Ramos (cell line): Measurements from ENCODE around the gene ICOS.

Experiments
- in situ Hi-C: fragments of 300-500 bp; cut with MboI; formaldehyde crosslinking; loops from one replicate; pipeline ENCODE4 v1.14.3; 2022; ENCODE audit warnings: low sequenced_read_pairs; ENCODE audit not compliant: unreplicated experiment

Gene ICOS, protein sequence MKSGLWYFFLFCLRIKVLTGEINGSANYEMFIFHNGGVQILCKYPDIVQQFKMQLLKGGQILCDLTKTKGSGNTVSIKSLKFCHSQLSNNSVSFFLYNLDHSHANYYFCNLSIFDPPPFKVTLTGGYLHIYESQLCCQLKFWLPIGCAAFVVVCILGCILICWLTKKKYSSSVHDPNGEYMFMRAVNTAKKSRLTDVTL

DNA sequence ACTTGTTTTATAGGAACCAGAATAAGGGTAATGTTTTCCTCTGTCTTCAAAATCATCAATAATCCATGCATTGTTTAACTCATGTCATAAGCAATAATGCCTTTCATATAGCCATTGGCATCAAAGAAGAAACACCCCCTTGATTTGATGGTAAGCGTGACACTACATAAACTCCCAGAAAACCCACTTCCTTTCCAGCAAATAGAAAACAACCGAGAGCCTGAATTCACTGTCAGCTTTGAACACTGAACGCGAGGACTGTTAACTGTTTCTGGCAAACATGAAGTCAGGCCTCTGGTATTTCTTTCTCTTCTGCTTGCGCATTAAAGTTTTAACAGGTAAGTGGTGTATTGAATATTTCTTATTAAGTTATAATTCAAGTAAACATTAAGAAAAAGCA is at the start of gene ICOS:
TSS of gene ICOS (plus strand) at position 229 of the 400 bp plus-strand sequence. CDS start at position 281, 52 bp downstream.
- in situ Hi-C loops: no loop called here

DNA sequence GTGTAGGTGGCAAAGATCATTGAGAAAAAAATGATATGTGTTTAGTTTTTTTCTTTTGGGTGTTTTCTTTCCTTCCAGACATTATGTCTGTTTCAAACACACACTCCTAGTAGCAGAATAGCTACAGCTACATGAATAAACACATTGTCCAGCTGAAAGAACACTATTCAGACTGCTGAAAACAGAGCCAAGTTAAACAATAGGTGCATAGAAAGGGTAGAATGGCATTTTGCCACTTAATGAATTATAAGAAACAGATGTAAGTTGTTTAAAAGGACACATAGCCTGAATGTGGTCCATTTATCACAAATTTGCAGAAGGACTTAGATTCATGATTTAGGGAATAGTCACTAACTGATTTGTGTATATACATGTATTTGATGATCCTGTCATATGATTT is 48.9 kb upstream of the ICOS start:
- in situ Hi-C loops: no loop called here

DNA sequence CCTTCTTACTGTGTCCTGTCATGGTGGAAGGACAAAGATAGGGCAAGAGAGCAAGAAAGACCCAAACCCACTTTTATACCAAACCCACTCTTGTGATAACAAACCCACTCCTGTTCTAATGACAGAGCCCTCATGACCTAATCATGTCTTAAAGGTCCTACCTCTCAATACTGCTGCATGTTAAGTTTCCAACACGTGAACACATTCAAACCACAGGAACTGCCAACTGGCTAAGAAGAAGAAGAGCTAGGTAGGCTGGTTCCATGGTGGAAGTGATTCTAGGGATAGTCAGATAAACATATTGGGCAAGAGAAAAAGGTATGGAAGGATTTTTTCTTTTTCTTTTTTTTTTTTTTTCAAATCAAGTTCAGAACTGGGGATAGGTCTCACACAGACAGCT is 47.0 kb upstream of the ICOS start:
- in situ Hi-C loops: no loop called here

DNA sequence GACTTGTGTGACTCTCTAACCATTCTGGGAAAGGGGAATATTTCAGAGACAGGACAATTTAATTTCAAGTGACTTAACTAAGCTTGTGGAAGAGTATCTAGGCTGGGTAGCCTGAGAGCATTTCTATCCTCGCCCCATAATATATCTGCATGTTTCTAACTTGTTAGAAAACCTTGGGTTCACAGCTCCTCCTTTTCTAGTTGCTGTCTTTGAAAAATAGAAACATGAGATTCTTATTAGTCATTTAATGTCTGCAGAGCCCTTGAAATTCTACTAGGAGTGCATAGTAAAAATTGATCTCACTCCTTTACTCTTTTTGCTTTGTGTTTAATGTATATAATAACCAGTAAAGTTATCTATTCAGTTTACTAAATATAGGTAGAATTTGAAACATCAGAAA is 46.6 kb upstream of the ICOS start:
- in situ Hi-C loops: no loop called here

DNA sequence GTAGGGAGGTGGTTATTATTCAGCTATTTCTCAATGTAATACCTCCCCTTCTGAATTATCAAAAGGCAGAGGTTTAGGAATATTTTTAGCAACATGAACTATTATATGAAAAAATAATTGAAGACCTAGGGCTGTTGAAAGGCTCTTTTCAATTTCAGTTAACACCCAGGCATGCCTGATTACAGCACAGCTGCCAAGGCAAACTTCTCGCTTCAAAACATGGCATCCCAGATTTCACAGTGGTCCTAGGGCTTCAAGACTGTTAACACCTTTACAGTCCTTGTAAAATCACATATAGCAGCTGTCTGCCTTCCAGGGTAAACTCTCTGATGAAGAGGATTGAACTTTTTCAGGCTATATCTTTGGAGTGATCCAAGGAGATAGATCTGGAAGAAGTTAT is 45.8 kb upstream of the ICOS start:
- in situ Hi-C loops: no loop called here

DNA sequence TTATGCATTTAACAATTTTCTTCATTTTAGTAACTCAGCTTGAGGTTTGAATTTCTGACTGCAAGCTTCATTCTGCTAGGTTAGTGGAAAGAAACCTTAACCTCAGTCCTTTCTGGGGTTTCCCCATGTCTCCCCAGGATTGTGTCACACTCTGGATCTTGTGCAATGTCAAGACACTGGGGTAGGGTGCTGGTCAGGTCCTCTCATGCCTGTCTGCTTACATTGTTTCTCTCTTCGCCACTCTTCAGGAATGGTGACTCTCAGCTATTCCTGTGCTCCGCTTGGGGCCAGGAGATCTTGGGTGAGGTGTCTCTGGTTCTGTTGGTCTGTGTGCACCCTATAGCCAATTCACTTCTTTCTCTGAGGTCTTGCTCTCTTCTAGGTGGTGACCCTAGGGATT is 45.1 kb upstream of the ICOS start:
- in situ Hi-C loops: no loop called here

DNA sequence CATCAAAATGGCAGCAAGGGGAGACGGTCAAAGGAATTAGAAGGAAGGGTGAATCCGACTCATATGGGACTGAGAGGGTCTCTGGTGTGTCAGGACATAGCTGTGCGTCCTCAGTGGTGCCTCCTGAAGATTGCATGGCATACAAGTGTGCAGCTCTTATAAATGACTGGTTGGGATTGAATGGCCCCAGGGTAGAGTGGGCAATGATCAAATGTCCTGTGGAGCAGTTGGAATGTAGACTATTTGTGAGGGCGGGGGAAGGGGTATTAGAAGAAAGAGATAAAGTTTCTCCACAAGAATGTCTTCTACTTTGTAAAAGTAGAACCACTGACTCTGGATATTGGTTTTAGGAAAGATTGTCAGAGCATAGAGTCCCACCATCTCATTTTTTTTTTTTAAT is 44.4 kb upstream of the ICOS start:
- in situ Hi-C loops: no loop called here

DNA sequence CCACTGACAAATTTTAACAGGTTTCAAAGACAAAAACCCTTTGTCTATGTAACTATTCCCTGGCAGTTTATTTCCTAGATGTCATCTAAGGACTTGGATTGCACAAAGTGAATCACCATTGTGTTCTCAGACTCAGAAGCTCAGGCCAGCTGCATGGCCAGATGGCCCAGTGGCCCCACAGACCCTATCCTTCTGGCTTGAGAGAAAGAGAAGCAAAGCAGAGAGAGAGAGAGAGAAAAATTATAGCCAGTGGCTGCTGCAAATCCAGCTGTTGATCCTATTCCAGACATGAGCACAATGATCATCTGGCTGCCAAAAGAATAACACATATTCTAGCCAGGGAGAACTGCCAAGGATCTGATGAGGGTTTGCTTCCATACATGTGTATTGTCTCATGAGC is 43.2 kb upstream of the ICOS start:
- in situ Hi-C loops: no loop called here

DNA sequence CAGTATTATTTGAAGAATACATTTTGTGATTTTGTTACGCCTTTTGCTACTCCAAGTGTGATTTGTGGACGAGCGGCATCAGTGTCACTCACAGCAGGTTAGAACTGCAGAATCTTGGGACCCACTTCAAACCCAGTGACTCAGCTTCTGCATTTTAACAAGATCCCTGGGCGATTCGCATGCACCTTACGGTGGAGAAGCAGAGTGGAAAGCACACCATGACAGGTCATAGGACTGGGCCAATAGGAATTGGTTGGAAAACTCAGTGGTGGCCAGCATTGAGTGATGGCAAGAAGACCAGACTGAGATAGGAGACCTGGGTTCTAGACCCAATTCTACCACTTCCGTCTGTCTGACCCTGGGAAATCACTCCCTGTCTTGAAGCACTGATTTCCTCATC is 42.7 kb upstream of the ICOS start:
- in situ Hi-C loops: no loop called here

DNA sequence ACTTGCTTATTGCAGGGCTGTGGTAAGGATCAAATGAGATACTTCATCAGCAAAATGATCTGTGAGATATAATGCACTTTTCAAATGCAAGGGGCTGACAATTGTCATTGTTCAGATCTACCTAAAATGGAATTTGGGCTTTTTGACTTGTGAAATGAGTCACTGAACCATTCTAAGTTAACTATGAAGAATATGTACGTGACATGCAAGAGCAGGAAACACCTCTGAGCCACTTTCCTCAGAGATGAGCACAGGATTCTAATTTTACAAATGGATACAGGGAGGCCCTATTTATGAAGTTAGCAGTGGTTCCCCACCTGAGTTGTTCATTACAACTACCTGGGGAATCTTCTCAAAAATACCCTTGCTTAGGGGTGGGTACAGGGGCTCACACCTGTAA is 42.3 kb upstream of the ICOS start:
- in situ Hi-C loops: no loop called here

DNA sequence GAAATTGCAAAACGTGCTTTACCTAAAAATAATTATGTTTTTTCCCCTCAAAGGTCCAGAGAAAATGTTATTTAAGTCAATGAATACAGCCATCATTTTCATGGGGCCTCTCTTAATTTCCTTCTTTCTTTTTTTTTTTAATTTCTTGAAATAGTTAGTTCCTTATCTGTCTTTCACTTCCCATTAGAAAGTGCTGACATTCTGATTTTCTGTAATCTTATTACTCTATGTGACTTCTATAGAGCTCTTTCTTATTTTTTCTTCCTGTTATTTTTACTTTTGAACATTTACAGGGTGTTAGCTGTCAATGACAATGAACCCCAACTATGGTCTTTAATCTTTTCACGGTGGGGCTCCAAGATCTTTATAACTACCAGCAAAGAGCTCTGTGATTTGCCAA is 39.0 kb upstream of the ICOS start:
- in situ Hi-C loops: no loop called here

DNA sequence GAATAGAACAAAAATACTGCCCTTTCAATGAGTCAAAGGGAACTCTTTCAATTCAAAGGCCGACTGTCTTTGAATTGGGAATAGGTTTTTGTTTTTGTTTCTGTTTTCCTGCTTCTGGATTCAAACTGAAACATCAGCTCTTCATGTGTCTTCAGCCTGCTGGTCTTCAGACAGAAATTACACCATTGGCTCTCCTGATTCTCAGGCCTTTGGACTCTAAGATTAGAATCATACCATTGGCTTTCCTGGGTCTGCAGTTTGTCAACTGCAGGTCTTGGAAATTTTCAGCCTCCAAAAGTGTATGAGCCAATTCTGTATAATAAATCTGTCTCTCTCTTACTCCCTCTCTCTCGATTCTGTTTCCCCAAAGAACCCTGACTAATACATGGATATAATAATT is 37.9 kb upstream of the ICOS start:
- in situ Hi-C loops: no loop called here

DNA sequence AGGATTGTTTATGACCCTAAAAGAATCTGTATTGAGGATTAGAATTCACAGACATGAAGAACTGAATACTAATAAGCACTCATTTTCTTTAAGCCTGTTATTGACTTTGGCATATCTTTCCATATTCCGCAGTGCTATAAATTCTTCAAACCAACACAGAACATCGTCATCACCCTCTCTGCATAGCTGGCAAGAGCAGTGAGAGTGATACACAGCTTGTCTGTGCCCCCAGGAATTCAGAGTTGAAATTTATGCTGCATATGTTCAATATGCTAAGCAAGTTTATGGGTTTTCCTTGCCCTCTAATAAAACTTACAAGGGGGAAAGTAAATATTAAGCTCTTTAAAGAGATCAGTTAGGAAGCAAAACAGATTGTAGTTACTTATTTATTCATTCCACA is 36.3 kb upstream of the ICOS start:
- in situ Hi-C loops: no loop called here

DNA sequence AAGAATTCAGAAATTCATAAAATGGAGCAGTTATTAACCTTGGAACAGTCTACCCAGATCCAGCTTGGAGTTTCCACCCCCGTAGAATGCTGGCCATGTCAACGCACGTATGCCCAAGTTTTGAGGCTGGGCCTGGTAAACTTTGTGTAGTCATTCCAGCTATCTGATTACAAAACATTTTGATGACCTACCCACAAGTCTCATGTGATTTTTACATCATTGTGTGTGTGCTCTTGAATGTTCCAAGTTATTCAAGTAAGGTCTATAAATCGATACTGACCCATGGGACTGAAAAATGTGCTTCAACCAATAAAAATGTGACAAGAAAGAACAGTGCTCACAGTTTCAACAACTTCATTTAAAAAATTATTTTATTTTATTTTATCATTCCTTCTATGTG is 32.5 kb upstream of the ICOS start:
- in situ Hi-C loops: no loop called here

DNA sequence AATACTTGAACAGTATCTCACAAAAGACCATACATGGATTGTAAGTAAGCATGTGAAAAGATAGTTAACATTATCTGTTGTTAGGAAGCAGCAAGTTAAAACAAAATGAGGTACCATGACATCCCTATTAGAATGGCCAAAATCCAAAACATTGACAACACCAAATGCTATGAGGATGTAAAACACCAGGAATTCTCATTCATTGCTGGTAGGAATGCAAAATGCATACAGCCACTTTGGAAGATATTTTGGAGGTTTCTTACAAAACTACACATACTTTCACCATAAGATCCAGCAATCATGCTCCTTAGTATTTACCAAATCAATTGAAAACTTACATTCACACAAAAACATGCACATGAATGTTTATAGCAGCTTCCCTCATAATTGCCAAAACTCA is 30.9 kb upstream of the ICOS start:
- in situ Hi-C loops: no loop called here

DNA sequence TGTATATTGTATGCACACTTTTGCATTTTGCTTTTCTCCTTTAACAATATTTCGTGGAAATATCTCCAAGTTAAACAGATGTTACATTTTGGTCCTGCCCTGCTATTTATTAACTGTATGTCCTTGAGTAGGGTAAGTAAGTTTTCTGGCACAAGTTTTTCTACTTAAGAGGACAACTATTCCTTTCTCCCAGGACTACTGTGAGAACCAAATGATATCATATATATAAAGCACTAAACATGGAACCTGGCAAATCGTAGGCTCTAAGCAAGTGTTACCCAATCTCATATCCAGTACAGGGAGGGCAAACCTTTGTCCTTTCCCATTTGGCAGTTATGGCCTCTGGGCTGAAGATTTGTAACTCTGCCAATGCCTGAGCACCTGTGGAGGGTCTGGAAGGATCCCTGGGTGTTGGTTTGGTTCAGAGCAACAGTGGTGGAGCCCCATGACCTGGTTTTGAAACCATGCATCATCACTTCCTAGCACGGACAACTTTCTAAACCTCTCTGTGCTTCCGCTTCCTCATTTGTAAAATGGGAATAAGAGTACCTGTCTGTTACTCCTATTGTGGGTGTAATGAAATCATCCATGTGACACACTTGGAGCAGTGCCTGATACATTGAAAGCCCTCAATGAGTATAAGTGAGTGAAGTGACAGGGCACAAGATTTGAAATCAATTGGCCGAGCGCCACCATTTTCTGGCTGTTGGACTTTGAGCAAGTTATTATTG is 28.3 kb upstream of the ICOS start:
- in situ Hi-C loops: no loop called here

DNA sequence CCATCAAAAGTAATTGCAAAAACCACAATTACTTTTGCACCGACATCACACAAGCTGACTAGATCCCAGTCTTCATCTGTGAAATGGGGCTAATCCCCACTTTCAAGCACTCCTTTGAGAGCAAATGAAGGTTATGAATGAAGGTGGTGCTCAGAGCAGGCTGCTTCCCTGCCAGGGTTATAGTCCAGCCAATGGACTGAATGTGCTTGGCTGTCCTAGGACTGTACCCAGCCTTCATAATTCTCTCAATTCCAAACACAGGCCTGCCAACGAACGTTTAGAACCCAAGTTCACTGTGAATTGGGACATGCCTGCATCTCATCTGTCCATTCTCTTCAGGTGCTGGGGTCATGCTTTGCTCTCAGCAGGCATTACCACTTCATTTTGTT is 27.8 kb upstream of the ICOS start:
- in situ Hi-C loops: no loop called here

DNA sequence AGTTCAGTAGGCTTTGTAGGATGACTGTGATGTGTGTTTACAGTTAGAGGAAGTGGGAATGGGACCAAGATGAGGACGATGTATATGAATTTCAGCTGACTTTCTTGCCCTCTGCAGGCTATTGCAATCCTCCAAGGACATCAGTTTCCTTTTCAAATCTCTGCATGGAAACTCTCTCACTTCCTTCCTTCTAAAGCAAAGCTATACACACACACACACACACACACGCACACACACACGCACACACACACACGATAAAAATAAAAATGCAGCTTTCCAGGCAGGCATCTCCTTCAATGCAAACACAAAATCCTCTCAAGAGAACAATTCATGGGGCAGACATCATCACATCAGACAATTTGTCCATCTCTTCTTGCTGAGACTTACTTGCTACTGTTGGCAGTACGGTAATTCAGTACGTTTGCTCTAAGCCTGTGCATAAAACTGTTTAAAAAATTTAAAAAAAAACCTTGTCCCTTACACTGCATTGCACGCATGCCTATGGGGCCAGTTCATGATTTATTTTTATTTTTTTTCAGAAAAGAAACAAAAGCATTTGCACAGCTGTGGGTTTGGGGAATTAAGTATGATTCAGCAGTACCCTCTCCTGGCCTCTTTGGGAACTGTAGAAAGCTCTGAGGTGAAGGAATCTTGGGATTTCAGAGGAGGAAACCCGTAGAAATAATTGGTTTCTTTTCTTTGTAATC is 27.1 kb upstream of the ICOS start:
- in situ Hi-C loops: no loop called here

DNA sequence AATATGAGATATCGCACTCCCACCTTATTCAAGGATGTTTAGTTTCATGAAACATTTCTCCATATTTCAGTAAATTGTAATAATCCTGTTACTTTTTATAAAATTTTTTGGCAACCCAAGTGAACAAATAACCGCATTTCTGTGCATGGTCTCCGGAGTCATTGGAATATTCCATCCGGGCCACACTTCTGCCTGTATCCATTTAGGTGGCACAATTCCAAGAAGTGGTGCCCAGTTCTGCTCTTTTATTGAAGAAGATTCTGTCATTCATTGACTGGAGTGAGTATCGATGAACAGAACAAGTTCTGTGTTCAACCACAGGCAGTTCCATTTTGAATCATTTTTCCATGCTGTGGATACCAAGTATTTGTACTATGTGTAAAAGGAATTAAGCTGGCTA is 26.6 kb upstream of the ICOS start:
- in situ Hi-C loops: no loop called here

DNA sequence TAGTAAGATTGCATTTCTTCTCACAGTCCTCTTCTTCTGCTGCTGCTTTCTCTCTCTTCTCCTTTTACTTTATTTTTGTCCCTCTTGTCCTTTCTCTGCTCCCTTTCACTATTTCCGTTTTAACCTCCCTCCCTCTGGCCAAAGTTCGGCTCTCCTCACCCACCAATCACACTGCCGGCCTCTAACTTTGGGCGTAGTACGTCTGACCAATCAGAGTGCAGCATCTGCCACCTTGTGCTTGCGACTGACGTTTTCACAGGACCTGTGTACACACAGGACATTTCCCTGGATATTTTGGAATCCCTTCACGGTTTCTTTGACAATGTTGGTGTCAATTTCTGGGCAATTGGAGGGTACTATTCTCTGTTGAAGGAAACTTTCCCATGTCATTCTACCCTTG is 22.6 kb upstream of the ICOS start:
- in situ Hi-C loops: no loop called here

DNA sequence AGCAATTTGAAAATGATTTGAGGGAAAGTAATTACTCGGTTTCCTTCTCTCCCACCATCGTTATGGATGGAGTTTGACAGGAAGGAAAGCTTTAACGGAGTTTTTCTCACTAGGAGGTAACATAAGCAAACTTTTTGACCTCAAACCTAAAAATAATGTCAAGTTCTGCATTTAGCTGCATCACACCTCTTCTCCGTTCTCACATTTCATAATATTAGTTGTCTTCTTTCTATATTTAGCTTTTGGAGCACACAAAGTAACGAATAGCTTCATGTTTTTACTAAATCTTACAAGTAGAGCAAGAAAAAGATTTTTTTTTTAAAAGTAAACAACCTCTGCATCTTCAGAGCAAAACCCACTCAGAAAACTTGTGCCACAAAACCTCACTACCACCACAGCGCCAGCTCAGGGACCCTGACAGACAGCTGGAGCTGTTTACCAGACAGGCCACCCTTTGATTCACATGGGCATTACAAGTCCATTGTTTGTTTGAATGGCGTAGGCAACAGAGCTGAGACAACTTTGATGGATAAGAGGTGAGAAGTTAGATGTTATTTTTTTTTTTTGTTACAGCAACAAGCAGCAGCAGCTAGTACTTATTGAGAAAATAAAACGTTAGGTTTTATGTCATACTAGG is 21.9 kb upstream of the ICOS start:
- in situ Hi-C loops: no loop called here
